Left lung (tissue), 10 donors: ENCODE measurements around the gene PDCD5. TPM values are rescaled to one million over a fixed set of nuclear protein-coding genes. Genes with fewer than 3 reads are reported as not detected.

Experiments used
- ATAC-seq: fragments of 200-7000 bp; cut with Tn5 transposase; one replicate; pipeline ENCODE4 v1.9.1; 2020; ENCODE audit warnings: moderate library complexity
- DNase-seq, 4 donors: peaks; one replicate each; pipeline ENCODE4 v3.0.0-alpha.2; 2013 to 2020
- H3K27ac ChIP-seq, 2 donors: fragments of 200-600 bp; sonication (generic) in 1 of 2; one replicate each; pipeline versions ENCODE4 v1.5.0 to v1.8.0; 2020 to 2021
- H3K27me3 ChIP-seq, 2 donors: fragments of 200-600 bp; sonication (generic) in 1 of 2; one replicate each; pipeline versions ENCODE4 v1.5.0 to v1.8.0; 2020 to 2021
- H3K36me3 ChIP-seq, 2 donors: fragments of 200-600 bp; sonication (generic) in 1 of 2; one replicate each; pipeline versions ENCODE4 v1.5.0 to v1.8.0; 2020 to 2021
- H3K4me1 ChIP-seq, 2 donors: fragments of 200-600 bp; one replicate each; pipeline ENCODE4 v1.8.0; 2021
- H3K4me3 ChIP-seq, 2 donors: fragments of 200-600 bp; sonication (generic) in 1 of 2; one replicate each; pipeline versions ENCODE4 v1.5.0 to v1.8.0; 2020 to 2021; ENCODE audit warnings: mild to moderate bottlenecking in 1 of 2
- H3K9me3 ChIP-seq, 2 donors: fragments of 200-600 bp; sonication (generic) in 1 of 2; one replicate each; pipeline versions ENCODE4 v1.5.0 to v1.8.0; 2020 to 2021
- intact Hi-C, 2 donors: fragments of 100-400 bp; cut with DNase I; formaldehyde crosslinking; loops; one replicate each; pipeline versions ENCODE4 v1.11.2 to v1.14.2; 2022
- polyA plus RNA-seq, 6 donors: library from polyadenylated mRNA; unstranded; fragments of 120-200 nt; gene quantifications; one replicate each; pipeline ENCODE4 v1.2.1, GENCODE V29; 2013; ENCODE audit not compliant: insufficient read length in 6 of 6
- total RNA-seq, 2 donors: library from RNA; stranded (reverse); fragmentation: NEBNext Ultra II Directional; extraction: Animal tissue kit (Norgen Biotek cat#: 25700); gene quantifications; one replicate each; pipeline ENCODE4 v1.2.1, GENCODE V29; 2021
- TF ChIP-seq, protein P1 (sequence below), 2 donors: fragments of 200-600 bp; sonication (generic) in 1 of 2; IDR thresholded peaks; one replicate each; pipeline versions ENCODE4 v1.5.0 to v1.8.0; 2021; ENCODE audit warnings: antibody characterized with exemption in 2 of 2
- donor health status: DM: no; HTN: yes; CAD: no.
- donor health status: DM: no; HTN: no; CAD: no.

Gene PDCD5
- total and polyA plus RNA-seq, 8 donors = 69.3 to 131 (median 115) TPM

DNA sequence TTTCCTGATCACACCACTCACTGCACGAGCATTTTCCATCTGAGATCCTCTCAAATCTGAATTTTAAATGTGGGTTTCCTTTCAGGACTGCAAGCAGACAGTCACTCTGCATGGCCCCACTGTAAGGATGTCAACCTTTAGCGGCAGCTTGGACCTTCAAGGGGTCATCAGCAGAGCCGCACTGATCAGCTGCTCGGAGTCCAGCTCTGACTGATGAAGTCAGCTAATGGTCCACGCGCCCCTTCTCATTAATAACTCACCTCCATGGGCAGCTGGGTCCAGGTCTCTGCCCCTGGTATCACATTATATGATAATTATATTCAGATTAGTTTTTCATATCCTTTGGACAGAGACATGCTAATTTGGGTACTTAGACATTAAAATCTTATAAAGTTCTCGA is 36.1 kb upstream of the PDCD5 start:
- TF ChIP-seq, protein P1, sequence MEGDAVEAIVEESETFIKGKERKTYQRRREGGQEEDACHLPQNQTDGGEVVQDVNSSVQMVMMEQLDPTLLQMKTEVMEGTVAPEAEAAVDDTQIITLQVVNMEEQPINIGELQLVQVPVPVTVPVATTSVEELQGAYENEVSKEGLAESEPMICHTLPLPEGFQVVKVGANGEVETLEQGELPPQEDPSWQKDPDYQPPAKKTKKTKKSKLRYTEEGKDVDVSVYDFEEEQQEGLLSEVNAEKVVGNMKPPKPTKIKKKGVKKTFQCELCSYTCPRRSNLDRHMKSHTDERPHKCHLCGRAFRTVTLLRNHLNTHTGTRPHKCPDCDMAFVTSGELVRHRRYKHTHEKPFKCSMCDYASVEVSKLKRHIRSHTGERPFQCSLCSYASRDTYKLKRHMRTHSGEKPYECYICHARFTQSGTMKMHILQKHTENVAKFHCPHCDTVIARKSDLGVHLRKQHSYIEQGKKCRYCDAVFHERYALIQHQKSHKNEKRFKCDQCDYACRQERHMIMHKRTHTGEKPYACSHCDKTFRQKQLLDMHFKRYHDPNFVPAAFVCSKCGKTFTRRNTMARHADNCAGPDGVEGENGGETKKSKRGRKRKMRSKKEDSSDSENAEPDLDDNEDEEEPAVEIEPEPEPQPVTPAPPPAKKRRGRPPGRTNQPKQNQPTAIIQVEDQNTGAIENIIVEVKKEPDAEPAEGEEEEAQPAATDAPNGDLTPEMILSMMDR (IDR thresholded peaks at IDR 0.05) = no peak
- Histone ChIP-seq H3K36me3 (no peaks in the 10 kb centered on the region), H3K27me3 (no peaks in the 10 kb centered on the region), H3K27ac (no peak overlapping the region), H3K4me3 (no peak overlapping the region), H3K9me3 (no peaks in the 10 kb centered on the region), H3K4me1 (no peaks in the 10 kb centered on the region)
- intact Hi-C loops = no loop called here
- ATAC-seq = no peak
- DNase-seq = no peak

GRCh38 chr19:32550666-32551065 is 30.3 kb upstream of the PDCD5 start:
- no peaks in the 10 kb centered on the region for H3K9me3 ChIP-seq
- no peak overlapping the region for H3K27ac ChIP-seq
- H3K4me3 ChIP-seq = no peak overlapping the region
- TF ChIP-seq, protein P1 (IDR thresholded peaks at IDR 0.05) = no peak
- no peak for DNase-seq
- H3K4me1 ChIP-seq = no peaks in the 10 kb centered on the region
- no peak for ATAC-seq
- no peaks in the 10 kb centered on the region for H3K36me3 ChIP-seq
- no peaks in the 10 kb centered on the region for H3K27me3 ChIP-seq
- intact Hi-C loops = no loop called here

- Histone ChIP-seq H3K4me3 (no peak overlapping the region), H3K4me1 (no peaks in the 10 kb centered on the region), H3K27me3 (peaks cover 0 to 6% of the 10 kb centered on the region in 2 donors), H3K27ac (no peak overlapping the region), H3K9me3 (no peaks in the 10 kb centered on the region), H3K36me3 (no peaks in the 10 kb centered on the region)
- TF ChIP-seq, protein P1 (IDR thresholded peaks at IDR 0.05) = no peak
- intact Hi-C loops = no loop called here
- no peak for DNase-seq
- ATAC-seq = no peak
Measured at GRCh38 chr19:32555786-32556185, 25.2 kb upstream of the PDCD5 start.

DNA sequence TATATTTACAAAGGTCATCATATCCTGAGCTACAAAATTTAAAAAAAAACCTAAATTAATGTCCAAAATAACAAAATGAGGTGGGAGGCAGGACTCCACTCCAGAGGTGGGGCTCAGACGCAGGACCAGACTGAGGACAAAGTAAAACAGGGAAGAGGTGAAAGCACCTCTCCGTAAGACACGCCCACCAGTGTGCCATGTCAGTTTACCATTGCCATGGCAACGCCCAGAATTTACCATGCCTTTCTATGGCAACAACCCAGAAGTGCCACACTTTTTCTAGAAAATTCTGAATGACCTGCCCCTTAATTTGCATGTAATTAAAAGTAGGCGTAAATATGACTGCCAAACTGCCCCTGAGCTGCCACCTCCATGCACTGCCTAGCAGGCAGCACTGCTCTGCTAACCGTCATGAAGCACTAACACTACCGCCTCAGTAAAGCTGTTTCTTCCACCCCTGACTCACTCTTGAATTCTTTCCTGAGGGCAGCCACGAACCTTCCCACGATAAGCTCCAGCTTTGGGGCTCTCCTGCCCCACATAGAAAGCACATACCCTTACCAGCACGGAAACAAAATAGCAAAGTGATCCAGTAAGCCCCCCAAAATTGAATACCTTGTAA is 22.3 kb upstream of the PDCD5 start:
- Histone ChIP-seq H3K4me1 (no peaks in the 10 kb centered on the region), H3K4me3 (no peak overlapping the region), H3K27ac (no peak overlapping the region), H3K27me3 (peaks cover 0 to 6% of the 10 kb centered on the region in 2 donors), H3K9me3 (no peaks in the 10 kb centered on the region), H3K36me3 (no peaks in the 10 kb centered on the region)
- TF ChIP-seq, protein P1 (IDR thresholded peaks at IDR 0.05) = no peak
- intact Hi-C loops = no loop called here
- DNase-seq (no peak), ATAC-seq (no peak)

DNA sequence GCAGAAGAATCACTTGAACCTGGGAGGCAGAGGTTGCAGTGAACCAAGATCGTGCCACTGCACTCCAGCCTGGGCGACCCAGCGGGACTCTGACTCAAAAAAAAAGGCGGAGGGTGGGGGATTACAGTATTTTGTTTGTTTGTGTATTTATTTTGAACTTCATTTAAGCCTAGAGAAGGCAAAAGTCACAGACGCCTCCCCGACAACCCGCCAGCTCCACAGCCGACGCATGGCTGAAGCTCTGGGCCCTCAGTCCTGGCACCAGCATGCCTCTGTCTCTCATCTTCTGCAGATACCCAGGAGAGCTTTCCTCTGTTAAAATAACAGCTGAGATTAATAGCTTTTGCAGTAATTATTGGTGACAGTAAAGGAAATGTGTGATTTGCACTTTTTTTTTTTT is 17.2 kb upstream of the PDCD5 start:
- Histone ChIP-seq H3K27me3 (peaks cover 0 to 18% of the 10 kb centered on the region in 2 donors), H3K4me1 (no peaks in the 10 kb centered on the region), H3K4me3 (no peak overlapping the region), H3K9me3 (no peaks in the 10 kb centered on the region), H3K36me3 (no peaks in the 10 kb centered on the region), H3K27ac (no peak overlapping the region)
- TF ChIP-seq, protein P1 (IDR thresholded peaks at IDR 0.05) = no peak
- no peak for DNase-seq
- no peak for ATAC-seq
- intact Hi-C loops = no loop called here
